IMR-90 (cell line): ENCODE measurements around the gene SPC25. TPM values are rescaled to one million over a fixed set of nuclear protein-coding genes. Genes with fewer than 3 reads are reported as not detected.

Experiments
- ATAC-seq: fragments of 200-7000 bp; cut with Tn5 transposase; 2 replicates; pipeline ENCODE4 v1.9.1; 2020; ENCODE audit warnings: low read depth, mild to moderate bottlenecking, moderate library complexity
- BruUV-seq: library from RNA; stranded (reverse); fragments of 400-500 nt; replicated peaks from 2 replicates; lab custom pipeline; 2021; lab: Mats Ljungman, UMichigan
- CTCF ChIA-PET: fragments of 300-600 bp; formaldehyde crosslinking; extraction: SDS; loops from one replicate; lab custom pipeline; 2021; ENCODE audit warnings: antibody characterized with exemption; lab: Yijun Ruan, JAX
- POLR2A ChIA-PET: fragments of 300-600 bp; sonication (Branson Sonifier 250); formaldehyde crosslinking; loops from one replicate; lab custom pipeline; 2022; ENCODE audit warnings: antibody characterized with exemption; ENCODE audit not compliant: unreplicated experiment; lab: Charles Lee
- DNase-seq: peaks from one replicate; pipeline ENCODE4 v3.0.0; 2013
- H2AFZ ChIP-seq: replicated peaks from 2 replicates; pipeline ENCODE3; 2013; ENCODE audit warnings: low read length, mild to moderate bottlenecking; ENCODE audit not compliant: poor library complexity
- H2AK5ac ChIP-seq: 2 replicates; pipeline ENCODE4 v1.6.1; 2013; ENCODE audit warnings: low read depth, low read length, inconsistent platforms
- H2AK9ac ChIP-seq: replicated peaks from 2 replicates; pipeline ENCODE3; 2013; ENCODE audit warnings: mild to moderate bottlenecking, low read depth, low read length, moderate library complexity; ENCODE audit not compliant: poor library complexity
- H2BK120ac ChIP-seq: 2 replicates; pipeline ENCODE4 v1.6.1; 2013; ENCODE audit warnings: low read depth, low read length, inconsistent platforms
- H2BK15ac ChIP-seq: 3 replicates; pipeline ENCODE4 v1.6.1; 2013; ENCODE audit warnings: low read depth, low read length, inconsistent platforms
- H2BK20ac ChIP-seq: 2 replicates; pipeline ENCODE4 v1.6.1; 2013; ENCODE audit warnings: low read depth, mild to moderate bottlenecking, inconsistent platforms, low read length, moderate library complexity
- H2BK5ac ChIP-seq: 2 replicates; pipeline ENCODE4 v1.6.1; 2013; ENCODE audit warnings: mild to moderate bottlenecking, low read depth, low read length, inconsistent platforms; ENCODE audit not compliant: poor library complexity, severe bottlenecking
- H3K14ac ChIP-seq: replicated peaks from 2 replicates; pipeline ENCODE4 v1.6.1; 2013; ENCODE audit warnings: low read depth, low read length, inconsistent platforms
- H3K18ac ChIP-seq: 2 replicates; pipeline ENCODE4 v1.6.1; 2013; ENCODE audit warnings: low read depth, low read length, control low read depth
- H3K23ac ChIP-seq: 2 replicates; pipeline ENCODE4 v1.6.1; 2013; ENCODE audit warnings: low read depth, low read length, inconsistent platforms
- H3K27ac ChIP-seq: 2 replicates; pipeline ENCODE4 v1.5.1; 2013; ENCODE audit warnings: mild to moderate bottlenecking, control low read depth, low read length; ENCODE audit not compliant: insufficient read depth
- H3K27me3 ChIP-seq: 2 replicates; pipeline ENCODE4 v1.6.1; 2013; ENCODE audit warnings: low read length; ENCODE audit not compliant: control insufficient read depth, insufficient read depth
- H3K36me3 ChIP-seq: 2 replicates; pipeline ENCODE4 v1.6.1; 2013; ENCODE audit warnings: low read length, mixed read lengths; ENCODE audit not compliant: control insufficient read depth, insufficient read depth
- H3K4ac ChIP-seq: 2 replicates; pipeline ENCODE4 v1.6.1; 2013; ENCODE audit warnings: low read depth, low read length, inconsistent platforms
- H3K4me1 ChIP-seq: 2 replicates; pipeline ENCODE4 v1.6.1; 2013; ENCODE audit warnings: low read length, mixed read lengths; ENCODE audit not compliant: control insufficient read depth, insufficient read depth
- H3K4me2 ChIP-seq: 2 replicates; pipeline ENCODE4 v1.6.1; 2013; ENCODE audit warnings: low read depth, mild to moderate bottlenecking, control low read depth, low read length, moderate library complexity
- H3K4me3 ChIP-seq: 2 replicates; pipeline ENCODE4 v1.5.1; 2013; ENCODE audit warnings: low read depth, mild to moderate bottlenecking, control low read depth, low read length, moderate library complexity; ENCODE audit not compliant: insufficient read depth
- H3K56ac ChIP-seq: 2 replicates; pipeline ENCODE4 v1.6.1; 2013; ENCODE audit warnings: low read length, inconsistent platforms; ENCODE audit not compliant: insufficient read depth; ENCODE audit errors: extremely low read depth
- H3K79me1 ChIP-seq, 2 experiments: 2 replicates each; pipeline ENCODE4 v1.6.1; 2013; ENCODE audit warnings: low read length in 2 of 2, inconsistent platforms in 1 of 2, low read depth in 1 of 2
- H3K9ac ChIP-seq: 2 replicates; pipeline ENCODE4 v1.6.1; 2013; ENCODE audit warnings: low read depth, low read length, control low read depth
- H3K9me1 ChIP-seq: 2 replicates; pipeline ENCODE4 v1.6.1; 2013; ENCODE audit warnings: low read length, inconsistent platforms; ENCODE audit not compliant: insufficient read depth
- H3K9me3 ChIP-seq: 2 replicates; pipeline ENCODE4 v1.6.1; 2013; ENCODE audit warnings: low read length; ENCODE audit not compliant: control insufficient read depth, insufficient read depth
- H4K20me1 ChIP-seq: 2 replicates; pipeline ENCODE4 v1.6.1; 2013; ENCODE audit warnings: low read length, inconsistent platforms; ENCODE audit not compliant: insufficient read depth
- H4K5ac ChIP-seq: 2 replicates; pipeline ENCODE4 v1.6.1; 2013; ENCODE audit warnings: mild to moderate bottlenecking, low read depth, low read length, control low read depth
- H4K8ac ChIP-seq, 2 experiments: 2 replicates each; pipeline ENCODE4 v1.6.1; 2013; ENCODE audit warnings: low read depth in 2 of 2, low read length in 2 of 2, control low read depth in 1 of 2, inconsistent platforms in 1 of 2
- H4K91ac ChIP-seq: 2 replicates; pipeline ENCODE4 v1.6.1; 2013; ENCODE audit warnings: low read depth, low read length, inconsistent platforms; ENCODE audit not compliant: insufficient read depth
- CEBPB ChIP-seq: IDR thresholded peaks from 2 replicates; pipeline ENCODE4 v1.6.1; 2012; ENCODE audit warnings: low read depth, low read length, improper control_type of control experiment
- CHD1 ChIP-seq: IDR thresholded peaks from 2 replicates; pipeline ENCODE4 v1.6.1; 2012; ENCODE audit warnings: low read depth, low read length, improper control_type of control experiment
- MAFK ChIP-seq: IDR thresholded peaks from 2 replicates; pipeline ENCODE4 v1.6.1; 2012; ENCODE audit warnings: low read depth, low read length, improper control_type of control experiment
- MXI1 ChIP-seq: IDR thresholded peaks from 2 replicates; pipeline ENCODE4 v1.6.1; 2012; ENCODE audit warnings: low read depth, mild to moderate bottlenecking, low read length, moderate library complexity, borderline replicate concordance
- NFE2L2 ChIP-seq: fragments of 150-350 bp; IDR thresholded peaks from 2 replicates; pipeline ENCODE4 v1.6.1; 2016; ENCODE audit warnings: low read depth, mild to moderate bottlenecking, low read length
- POLR2A ChIP-seq: IDR thresholded peaks from 2 replicates; pipeline ENCODE4 v1.6.1; 2012; ENCODE audit warnings: mild to moderate bottlenecking, low read depth, low read length
- RCOR1 ChIP-seq: IDR thresholded peaks from 2 replicates; pipeline ENCODE4 v1.6.1; 2012; ENCODE audit warnings: mild to moderate bottlenecking, low read length, improper control_type of control experiment; ENCODE audit not compliant: insufficient replicate concordance
- RFX5 ChIP-seq: IDR thresholded peaks from 2 replicates; pipeline ENCODE4 v1.8.0; 2012; ENCODE audit warnings: low read depth, mild to moderate bottlenecking, low read length, moderate library complexity
- SMC3 ChIP-seq: fragments of 150-350 bp; IDR thresholded peaks from 2 replicates; pipeline ENCODE4 v1.6.1; 2016; ENCODE audit warnings: low read depth, mild to moderate bottlenecking, antibody characterized with exemption, low read length, moderate library complexity
- USF2 ChIP-seq: fragments of 150-350 bp; IDR thresholded peaks from 2 replicates; pipeline ENCODE4 v1.6.1; 2017; ENCODE audit warnings: mild to moderate bottlenecking, antibody characterized with exemption, low read length, low read depth
- WGBS, 2 experiments: methylation state at CpG; one replicate each; pipeline versions ENCODE4 v1.1.5 to v1.1.7; 2013; ENCODE audit warnings: missing lambda C conversion rate in 2 of 2; ENCODE audit not compliant: insufficient read length in 1 of 2; ENCODE audit errors: extremely low coverage in 2 of 2; 5-methylcytosine and 5-hydroxymethylcytosine counted together
- dilution Hi-C: fragments of 300-500 bp; cut with HindIII; formaldehyde crosslinking; loops from one replicate; pipeline ENCODE4 v1.14.3; 2018; ENCODE audit warnings: low sequenced_read_pairs; ENCODE audit not compliant: unreplicated experiment
- in situ Hi-C: fragments of 300-500 bp; cut with MboI; formaldehyde crosslinking; loops from 3 replicates; pipeline ENCODE4 v1.14.3; 2019; ENCODE audit warnings: low sequenced_read_pairs, inconsistent platforms, mixed read lengths
- intact Hi-C: fragments of 100-400 bp; cut with micrococcal nuclease; formaldehyde crosslinking; loops from 2 replicates; pipeline ENCODE4 v1.10.0; 2022
- polyA plus RNA-seq, 3 experiments: library from polyadenylated mRNA; depleted of rRNA; stranded (reverse); fragments of >200 nt; gene quantifications; 2 replicates each; pipeline ENCODE4 v1.2.3, GENCODE V29; 2012; ENCODE audit warnings: low replicate concordance in 1 of 3
- total RNA-seq: library from RNA; depleted of rRNA; stranded (reverse); fragments of >200 nt; gene quantifications from 2 replicates; pipeline ENCODE4 v1.2.3, GENCODE V29; 2012

The SPC25 gene
- total and polyA plus RNA-seq, 2 of the 4 experiments (the other 2 are of a cell fraction), result 2.0 to 7.1 TPM

GRCh38 chr2:168930242-168930641 lies 40.0 kb upstream of the SPC25 start:
- ChIA-PET POLR2A (no interaction called here), CTCF (no interaction called here)
- Histone ChIP-seq H3K23ac (no peak overlapping the region), H3K14ac (no peak overlapping the region), H2BK5ac (no peak overlapping the region), H2AK9ac (no peak overlapping the region), H3K18ac (no peak overlapping the region), H2AFZ (no peak overlapping the region), H2BK120ac (no peak overlapping the region), H3K27me3 (peaks cover 4% of the 10 kb centered on the region; the same call in 1 of the 2 replicates), H3K27ac (no peak overlapping the region), H3K56ac (no peak overlapping the region), H2BK20ac (no peak overlapping the region), H2AK5ac (no peak overlapping the region), H3K9me3 (no peaks in the 10 kb centered on the region), H3K4me3 (no peak overlapping the region), H4K5ac (no peak overlapping the region), H3K9ac (no peak overlapping the region), H3K4ac (no peak overlapping the region), H3K4me1 (no peaks in the 10 kb centered on the region), H2BK15ac (no peak overlapping the region), H3K9me1 (no peaks in the 10 kb centered on the region), H4K20me1 (no peaks in the 10 kb centered on the region), H4K8ac (no peak overlapping the region), H3K36me3 (no peaks in the 10 kb centered on the region), H3K79me1 (no peaks in the 10 kb centered on the region), H3K4me2 (no peak overlapping the region), H4K91ac (no peak overlapping the region)
- dilution Hi-C loops (no loop called here), in situ Hi-C loops (no loop called here), intact Hi-C loops (no loop called here)
- no CpG with 5 or more reads among the region's 1 CpG for WGBS, 2 experiments
- TF ChIP-seq MXI1 (no peak), POLR2A (no peak), RCOR1 (no peak), SMC3 (no peak), USF2 (no peak), CEBPB (no peak), NFE2L2 (no peak), CHD1 (no peak), RFX5 (no peak), MAFK (no peak)
- ATAC-seq (no peak), DNase-seq (no peak)
- BruUV-seq, result no TSS peak
